Endodermal cell (in vitro differentiated cells): ENCODE measurements around the gene INVS. TPM values are rescaled to one million over a fixed set of nuclear protein-coding genes. Genes with fewer than 3 reads are reported as not detected.

Experiments
- DNase-seq: peaks from one replicate; pipeline ENCODE4 v3.0.0-alpha.2; 2017
- H3K27ac ChIP-seq: 2 replicates; pipeline ENCODE4 v1.5.1; 2013; ENCODE audit warnings: mild to moderate bottlenecking, low read depth, low read length, moderate library complexity
- H3K27me3 ChIP-seq: 2 replicates; pipeline ENCODE4 v1.6.1; 2013; ENCODE audit warnings: mild to moderate bottlenecking, low read length, moderate library complexity; ENCODE audit not compliant: insufficient read depth, control insufficient read depth, poor library complexity, severe bottlenecking
- H3K36me3 ChIP-seq: 2 replicates; pipeline ENCODE4 v1.7.0; 2013; ENCODE audit warnings: mild to moderate bottlenecking, low read length, moderate library complexity; ENCODE audit not compliant: control insufficient read depth, insufficient read depth
- H3K4me1 ChIP-seq: one replicate; pipeline ENCODE4 v1.7.0; 2013; ENCODE audit warnings: low read length; ENCODE audit not compliant: control insufficient read depth, insufficient read depth
- H3K4me3 ChIP-seq: 2 replicates; pipeline ENCODE4 v1.5.1; 2013; ENCODE audit warnings: mild to moderate bottlenecking, low read length, moderate library complexity
- H3K9ac ChIP-seq: 2 replicates; pipeline ENCODE4 v1.6.1; 2013; ENCODE audit warnings: mild to moderate bottlenecking, low read length, moderate library complexity; ENCODE audit not compliant: poor library complexity, severe bottlenecking; ENCODE audit errors: extremely low read depth
- H3K9me3 ChIP-seq: 2 replicates; pipeline ENCODE4 v1.6.1; 2013; ENCODE audit warnings: mild to moderate bottlenecking, low read length, moderate library complexity; ENCODE audit not compliant: control insufficient read depth
- H3K27ac Mint-ChIP-seq: 2 replicates; pipeline ENCODE4 v1.8.0; 2020; ENCODE audit warnings: mixed read lengths
- H3K27me3 Mint-ChIP-seq: 2 replicates; pipeline ENCODE4 v1.8.0; 2021; ENCODE audit warnings: mild to moderate bottlenecking, mixed read lengths; ENCODE audit not compliant: insufficient read depth
- H3K36me3 Mint-ChIP-seq: 2 replicates; pipeline ENCODE4 v1.8.0; 2020; ENCODE audit warnings: low read depth, mixed read lengths
- H3K4me1 Mint-ChIP-seq: 2 replicates; pipeline ENCODE4 v1.8.0; 2020; ENCODE audit warnings: mixed read lengths
- H3K4me3 Mint-ChIP-seq: 2 replicates; pipeline ENCODE4 v1.8.0; 2020; ENCODE audit warnings: mild to moderate bottlenecking, moderate library complexity, mixed read lengths
- H3K9me3 Mint-ChIP-seq: 2 replicates; pipeline ENCODE4 v1.8.0; 2020; ENCODE audit warnings: mild to moderate bottlenecking, mixed read lengths
- CTCF ChIP-seq: fragments of 200-600 bp; sonication (generic); conservative IDR thresholded peaks from 2 replicates; pipeline ENCODE4 v1.5.0; 2021; ENCODE audit warnings: antibody characterized with exemption, mild to moderate bottlenecking
- WGBS, 2 experiments: methylation state at CpG; one replicate each; pipeline versions ENCODE4 v1.1.5 to v1.1.7; 2013; ENCODE audit warnings: missing lambda C conversion rate in 2 of 2, mixed read lengths in 1 of 2; ENCODE audit not compliant: insufficient coverage in 1 of 2, insufficient read length in 1 of 2; 5-methylcytosine and 5-hydroxymethylcytosine counted together
- total RNA-seq, 2 donors: library from RNA; stranded (reverse); fragmentation: NEBNext Ultra II Directional in 1 of 2; extraction: Animal tissue kit (Norgen Biotek cat#: 25700) in 1 of 2; gene quantifications; 2 replicates in 1 of 2; 3 replicates in 1 of 2; pipeline ENCODE4 v1.2.1, GENCODE V29; 2021

INVS gene
- total RNA-seq, 2 donors from 2014 or later = 22.8 to 26.6 TPM

- 96 to 100% methylated on average over 2 of the region's 2 CpGs for WGBS, 2 experiments
- Mint-ChIP-seq H3K9me3 (peaks cover 22% of the 10 kb centered on the region), H3K4me3 (no peak overlapping the region), H3K27me3 (no peaks in the 10 kb centered on the region), H3K27ac (no peak overlapping the region), H3K36me3 (peaks cover 29% of the 10 kb centered on the region), H3K4me1 (peaks cover 11% of the 10 kb centered on the region)
- H3K4me3 ChIP-seq = no peak overlapping the region
- no peak overlapping the region for H3K27ac ChIP-seq
- no peak overlapping the region for H3K9ac ChIP-seq
- H3K36me3 ChIP-seq = no peaks in the 10 kb centered on the region
- no peaks in the 10 kb centered on the region for H3K27me3 ChIP-seq
- H3K9me3 ChIP-seq = peaks cover 21% of the 10 kb centered on the region
- TF ChIP-seq CTCF = no peak
- H3K4me1 ChIP-seq = no peaks in the 10 kb centered on the region
- DNase-seq = no peak
Observed at GRCh38 chr9:100070104-100071041, 28.7 kb upstream of the INVS start.

GRCh38 chr9:100071271-100071670 is 27.8 kb upstream of the INVS start:
- Histone ChIP-seq H3K9ac (no peak overlapping the region), H3K36me3 (no peaks in the 10 kb centered on the region), H3K27me3 (no peaks in the 10 kb centered on the region), H3K27ac (no peak overlapping the region), H3K4me3 (no peak overlapping the region), H3K4me1 (no peaks in the 10 kb centered on the region), H3K9me3 (peaks cover 18% of the 10 kb centered on the region)
- Mint-ChIP-seq H3K27ac (no peak overlapping the region), H3K27me3 (no peaks in the 10 kb centered on the region), H3K4me1 (peaks cover 7% of the 10 kb centered on the region), H3K36me3 (peaks cover 25% of the 10 kb centered on the region), H3K9me3 (peaks cover 22% of the 10 kb centered on the region), H3K4me3 (no peak overlapping the region)
- no peak for DNase-seq
- no peak for TF ChIP-seq CTCF
- WGBS, 2 experiments = 92 to 100% methylated on average over 1 to 2 of the region's 2 CpGs

GRCh38 chr9:100072805-100073204 is 26.2 kb upstream of the INVS start:
- Histone ChIP-seq H3K4me1 (no peaks in the 10 kb centered on the region), H3K9ac (no peak overlapping the region), H3K27me3 (no peaks in the 10 kb centered on the region), H3K36me3 (no peaks in the 10 kb centered on the region), H3K4me3 (no peak overlapping the region), H3K27ac (no peak overlapping the region), H3K9me3 (peaks cover 12% of the 10 kb centered on the region)
- H3K27ac Mint-ChIP-seq = no peak overlapping the region
- H3K27me3 Mint-ChIP-seq = no peaks in the 10 kb centered on the region
- peaks cover 20% of the 10 kb centered on the region for H3K36me3 Mint-ChIP-seq
- H3K9me3 Mint-ChIP-seq = peaks cover 8% of the 10 kb centered on the region
- no peak for TF ChIP-seq CTCF
- WGBS, 2 experiments = 83% methylated on average over 2 of the region's 2 CpGs; no CpG with 5 or more reads in 1 of the 2 experiments
- H3K4me3 Mint-ChIP-seq = no peak overlapping the region
- H3K4me1 Mint-ChIP-seq = peaks cover 2% of the 10 kb centered on the region
- DNase-seq = no peak
